ENCODE data around the gene OPTC.
A peak's percentile ranks its signal among the peaks of the same experiment; 100 is the strongest.

Gene OPTC

DNA sequence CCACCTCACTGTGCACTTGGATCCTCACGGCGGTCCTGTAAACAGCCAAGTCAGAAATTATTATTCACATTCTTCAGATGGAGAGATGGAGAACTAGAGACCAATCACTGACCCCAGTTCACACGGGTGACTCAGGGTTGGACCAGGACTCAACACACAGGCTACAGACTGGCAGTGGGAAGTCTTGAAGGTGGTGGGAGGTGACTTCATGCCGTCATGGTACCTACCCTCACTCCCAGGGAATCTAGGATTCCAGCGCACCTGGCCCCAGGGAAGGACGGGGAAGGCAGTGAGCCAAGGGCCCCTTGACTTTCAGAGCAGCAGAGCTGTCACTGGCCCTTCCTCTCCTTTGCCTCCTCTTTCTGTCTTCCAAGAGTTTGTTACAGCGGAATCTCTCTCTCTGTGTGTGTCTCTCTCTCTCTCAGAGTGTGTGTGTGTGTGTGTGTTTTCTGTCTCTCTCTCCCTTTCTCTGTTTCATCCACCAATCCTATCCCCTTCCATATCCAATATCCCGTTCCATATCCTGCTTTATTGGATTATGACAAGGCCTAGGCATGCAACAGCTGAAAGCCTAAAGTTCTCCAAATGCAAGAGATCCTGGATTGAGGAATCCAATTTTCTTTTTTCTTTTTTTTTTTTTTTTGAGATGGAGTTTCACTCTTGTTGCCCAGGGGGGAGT is 11.7 kb downstream of the OPTC start:
- Histone ChIP-seq H3K27me3 (ENCODE audit: insufficient read depth, low read length) (peaks cover 5% of the 10 kb centered on the region), H3K4me3 (ENCODE audit: low read length) (no peak overlapping the region), H3K36me3 (ENCODE audit: insufficient read depth, low read length) (no peaks in the 10 kb centered on the region), H3K9me3 (ENCODE audit: low read length) (no peaks in the 10 kb centered on the region), H2AFZ (ENCODE audit: low read depth, low read length) (no peak overlapping the region), H3K4me1 (ENCODE audit: insufficient read depth, low read length) (peaks cover 29% of the 10 kb centered on the region)

DNA sequence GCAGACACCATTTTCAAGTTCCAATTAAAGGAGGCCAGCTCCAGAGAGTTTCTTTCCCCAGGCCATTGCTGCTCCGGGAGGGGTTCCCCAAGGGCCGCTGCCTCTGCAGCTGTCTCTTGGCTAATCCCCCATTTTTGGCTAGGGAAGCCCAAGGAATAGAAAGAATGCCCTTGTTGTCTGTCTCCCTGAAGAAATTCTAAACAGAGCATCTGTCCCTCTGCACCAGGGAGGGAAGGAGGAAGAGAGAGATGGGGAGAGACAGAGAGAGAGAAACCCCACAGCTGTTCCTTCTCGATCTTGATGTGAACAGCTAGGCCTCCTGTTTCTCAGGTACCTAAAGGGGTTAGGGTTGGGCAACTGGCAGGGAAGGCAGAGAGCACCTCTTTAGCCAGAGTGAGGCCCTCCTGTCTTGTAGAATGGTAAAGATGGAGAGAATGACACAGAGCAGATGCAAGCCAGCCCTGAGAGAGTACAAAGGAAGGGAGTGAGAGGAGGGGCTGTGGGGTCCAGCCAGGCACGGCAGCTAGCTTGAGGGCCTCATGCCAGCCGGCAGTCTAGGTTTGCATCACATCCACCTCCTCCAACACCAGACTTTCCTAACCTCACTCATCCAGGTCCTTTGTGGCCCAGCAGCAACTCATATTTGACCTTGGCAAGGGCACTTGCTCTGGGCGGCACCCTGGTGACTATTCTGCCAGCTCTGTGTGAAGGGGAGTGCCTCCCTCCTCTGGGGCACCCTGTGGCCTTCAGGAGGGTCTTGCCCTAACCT is 13.1 kb downstream of the OPTC start:
- H3K36me3 ChIP-seq (ENCODE audit: insufficient read depth, low read length) = no peaks in the 10 kb centered on the region
- no peaks in the 10 kb centered on the region for H3K9me3 ChIP-seq (ENCODE audit: low read length)
- no peak overlapping the region for H2AFZ ChIP-seq (ENCODE audit: low read depth, low read length)
- H3K27me3 ChIP-seq (ENCODE audit: insufficient read depth, low read length) = peaks cover 5% of the 10 kb centered on the region
- H3K4me1 ChIP-seq (ENCODE audit: insufficient read depth, low read length) = peaks cover 29% of the 10 kb centered on the region
- H3K4me3 ChIP-seq (ENCODE audit: low read length) = no peak overlapping the region

DNA sequence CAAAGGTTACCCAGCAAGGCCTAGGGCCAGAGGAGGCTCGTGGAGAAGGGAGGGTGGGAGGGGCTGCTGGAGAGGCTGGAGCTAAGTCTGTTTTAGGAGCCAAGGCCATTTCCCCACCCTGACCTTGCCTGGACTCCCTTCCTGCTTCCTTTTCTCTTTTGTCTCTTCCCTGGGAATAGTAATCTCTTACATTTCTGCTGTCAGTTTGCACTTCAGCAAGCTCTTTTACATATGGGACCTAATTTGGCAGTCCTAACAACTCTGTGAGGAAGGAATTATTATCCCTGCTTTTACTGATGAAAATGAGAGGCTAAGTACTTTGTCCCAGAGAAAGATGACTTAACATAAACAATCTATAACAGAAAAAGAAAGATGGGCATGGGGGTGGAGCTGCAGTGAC is 13.8 kb downstream of the OPTC start:
- peak overlapping the region; percentile 4 for H2AFZ ChIP-seq (ENCODE audit: low read depth, low read length)
- H3K4me3 ChIP-seq (ENCODE audit: low read length) = no peak overlapping the region

DNA sequence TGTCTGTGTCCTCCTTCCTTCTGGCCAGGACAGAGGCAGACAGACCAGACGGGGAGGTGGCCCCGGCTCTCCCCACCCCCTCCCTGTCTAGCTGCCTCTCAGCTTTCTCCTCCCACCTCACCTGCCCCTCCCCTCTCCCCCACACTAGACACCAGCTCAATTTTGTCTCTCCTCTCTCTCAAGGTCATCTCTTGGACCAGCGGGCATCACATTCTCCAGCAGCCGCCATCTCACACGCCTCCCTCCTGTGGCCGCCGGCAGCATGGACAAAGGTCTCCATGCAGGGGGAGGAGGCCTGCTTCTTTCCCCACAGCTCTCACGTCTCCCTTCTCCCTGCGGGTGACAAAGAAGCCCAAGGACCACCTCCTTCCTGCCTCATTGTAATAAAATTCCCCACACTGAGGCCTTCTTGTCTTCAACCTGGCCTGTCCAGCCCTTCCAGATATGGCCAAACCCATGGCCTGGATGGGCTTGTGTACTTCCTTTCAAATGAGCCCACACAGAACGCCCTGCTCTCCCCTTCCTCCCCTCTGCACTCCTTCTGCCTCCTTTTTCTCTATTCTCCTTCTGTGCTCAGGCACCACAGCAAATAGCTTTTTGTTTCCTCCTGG is 14.6 kb downstream of the OPTC start:
- H2AFZ ChIP-seq (ENCODE audit: low read depth, low read length) = peak overlapping the region; percentile 4
- H3K36me3 ChIP-seq (ENCODE audit: insufficient read depth, low read length) = no peaks in the 10 kb centered on the region
- H3K27me3 ChIP-seq (ENCODE audit: insufficient read depth, low read length) = peaks cover under 1% of the 10 kb centered on the region
- no peaks in the 10 kb centered on the region for H3K9me3 ChIP-seq (ENCODE audit: low read length)
- peaks cover 43% of the 10 kb centered on the region for H3K4me1 ChIP-seq (ENCODE audit: insufficient read depth, low read length)
- no peak overlapping the region for H3K4me3 ChIP-seq (ENCODE audit: low read length)

More for the DNA sequence above, 13.8 kb downstream of the OPTC start:
- Histone ChIP-seq H3K27me3 (ENCODE audit: insufficient read depth, low read length) (peaks cover 5% of the 10 kb centered on the region), H3K4me1 (ENCODE audit: insufficient read depth, low read length) (peaks cover 35% of the 10 kb centered on the region), H3K9me3 (ENCODE audit: low read length) (no peaks in the 10 kb centered on the region), H3K36me3 (ENCODE audit: insufficient read depth, low read length) (no peaks in the 10 kb centered on the region)

DNA sequence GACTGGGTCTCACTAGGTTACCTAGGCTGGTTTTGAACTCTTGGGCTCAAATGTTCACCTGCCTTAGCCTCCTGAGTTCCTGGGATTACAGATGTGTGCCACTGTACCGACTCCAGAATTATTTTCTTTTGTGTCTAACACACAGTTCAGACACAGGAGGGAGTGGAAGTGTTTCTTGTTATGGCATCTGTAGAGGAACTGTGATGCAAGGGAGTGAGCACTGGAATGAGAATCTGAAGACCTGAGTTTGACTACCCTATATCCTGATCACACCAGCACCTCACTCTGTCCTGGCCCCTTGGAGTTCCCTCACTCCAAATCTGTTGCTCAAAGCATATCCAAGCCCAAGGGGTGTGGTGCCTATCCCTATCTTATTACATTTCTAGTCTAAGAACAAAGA is 15.2 kb downstream of the OPTC start:
- peaks cover 49% of the 10 kb centered on the region for H3K4me1 ChIP-seq (ENCODE audit: insufficient read depth, low read length)
- H3K36me3 ChIP-seq (ENCODE audit: insufficient read depth, low read length) = no peaks in the 10 kb centered on the region
- no peak overlapping the region for H3K4me3 ChIP-seq (ENCODE audit: low read length)
- no peaks in the 10 kb centered on the region for H3K9me3 ChIP-seq (ENCODE audit: low read length)
- peak overlapping the region; percentile 4 for H2AFZ ChIP-seq (ENCODE audit: low read depth, low read length)
- no peaks in the 10 kb centered on the region for H3K27me3 ChIP-seq (ENCODE audit: insufficient read depth, low read length)

DNA sequence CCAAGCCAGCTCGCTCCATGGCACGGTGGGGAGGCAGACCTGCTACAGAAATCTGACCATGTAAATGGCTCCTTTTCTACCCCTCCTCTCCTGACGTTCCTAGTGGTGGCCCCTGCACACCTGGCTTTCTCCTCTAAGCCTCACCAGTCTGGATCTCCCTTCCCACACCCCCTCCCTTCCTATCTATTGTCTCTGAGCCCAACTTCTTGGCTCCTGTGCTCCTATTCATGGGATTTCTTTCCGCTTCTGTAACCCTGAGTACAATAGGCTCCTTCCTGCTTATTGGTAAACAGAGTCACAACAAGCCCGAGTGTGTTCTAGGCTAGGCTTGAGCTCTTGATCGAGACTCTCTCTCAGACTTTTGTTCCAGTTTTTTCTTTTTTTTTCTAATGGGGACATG is 17.6 kb downstream of the OPTC start:
- Histone ChIP-seq H3K36me3 (ENCODE audit: insufficient read depth, low read length) (no peaks in the 10 kb centered on the region), H3K4me1 (ENCODE audit: insufficient read depth, low read length) (peaks cover 66% of the 10 kb centered on the region), H3K4me3 (ENCODE audit: low read length) (no peak overlapping the region), H3K9me3 (ENCODE audit: low read length) (no peaks in the 10 kb centered on the region), H2AFZ (ENCODE audit: low read depth, low read length) (no peak overlapping the region), H3K27me3 (ENCODE audit: insufficient read depth, low read length) (no peaks in the 10 kb centered on the region)

DNA sequence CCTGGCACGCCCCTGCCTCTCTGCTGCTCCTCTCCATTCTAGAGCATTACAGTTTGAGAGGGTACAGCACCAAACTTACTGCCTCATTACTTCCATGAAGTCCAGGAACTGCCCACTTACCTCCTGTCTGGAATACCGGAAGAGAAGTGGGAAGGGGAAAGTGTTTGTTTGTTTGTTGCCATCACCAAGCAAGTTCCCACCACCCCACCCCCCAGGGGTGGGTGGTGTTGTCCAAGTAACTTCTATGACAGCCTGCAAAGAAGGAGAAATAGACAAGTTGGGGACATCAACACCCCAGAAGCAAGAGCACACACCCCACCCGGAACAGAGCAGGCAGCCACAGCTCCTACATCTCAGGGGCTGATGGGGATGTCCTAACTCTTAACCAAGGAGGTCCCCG is 18.0 kb downstream of the OPTC start:
- no peak overlapping the region for H2AFZ ChIP-seq (ENCODE audit: low read depth, low read length)
- H3K36me3 ChIP-seq (ENCODE audit: insufficient read depth, low read length) = no peaks in the 10 kb centered on the region
- H3K4me3 ChIP-seq (ENCODE audit: low read length) = no peak overlapping the region
- no peaks in the 10 kb centered on the region for H3K9me3 ChIP-seq (ENCODE audit: low read length)
- peaks cover 66% of the 10 kb centered on the region for H3K4me1 ChIP-seq (ENCODE audit: insufficient read depth, low read length)
- H3K27me3 ChIP-seq (ENCODE audit: insufficient read depth, low read length) = no peaks in the 10 kb centered on the region

DNA sequence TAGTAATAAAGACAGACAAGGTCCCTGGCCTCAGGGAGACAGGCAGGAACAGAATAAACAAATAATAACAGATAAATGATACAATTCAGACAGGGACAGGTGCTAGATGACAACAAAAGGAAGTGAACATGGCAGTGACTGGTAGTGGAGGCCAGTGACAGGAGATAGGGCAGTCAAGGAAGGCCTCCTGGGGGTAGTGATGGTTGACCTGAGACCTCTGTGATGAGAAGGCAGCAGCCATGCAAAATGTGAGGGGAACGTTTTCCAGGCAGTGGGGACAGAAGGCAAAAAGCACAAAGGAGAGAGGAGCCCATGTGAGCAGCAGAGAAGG is 18.5 kb downstream of the OPTC start:
- no peaks in the 10 kb centered on the region for H3K9me3 ChIP-seq (ENCODE audit: low read length)
- H3K4me3 ChIP-seq (ENCODE audit: low read length) = no peak overlapping the region
- no peaks in the 10 kb centered on the region for H3K36me3 ChIP-seq (ENCODE audit: insufficient read depth, low read length)
- no peaks in the 10 kb centered on the region for H3K27me3 ChIP-seq (ENCODE audit: insufficient read depth, low read length)
- peaks cover 66% of the 10 kb centered on the region for H3K4me1 ChIP-seq (ENCODE audit: insufficient read depth, low read length)
- no peak overlapping the region for H2AFZ ChIP-seq (ENCODE audit: low read depth, low read length)

DNA sequence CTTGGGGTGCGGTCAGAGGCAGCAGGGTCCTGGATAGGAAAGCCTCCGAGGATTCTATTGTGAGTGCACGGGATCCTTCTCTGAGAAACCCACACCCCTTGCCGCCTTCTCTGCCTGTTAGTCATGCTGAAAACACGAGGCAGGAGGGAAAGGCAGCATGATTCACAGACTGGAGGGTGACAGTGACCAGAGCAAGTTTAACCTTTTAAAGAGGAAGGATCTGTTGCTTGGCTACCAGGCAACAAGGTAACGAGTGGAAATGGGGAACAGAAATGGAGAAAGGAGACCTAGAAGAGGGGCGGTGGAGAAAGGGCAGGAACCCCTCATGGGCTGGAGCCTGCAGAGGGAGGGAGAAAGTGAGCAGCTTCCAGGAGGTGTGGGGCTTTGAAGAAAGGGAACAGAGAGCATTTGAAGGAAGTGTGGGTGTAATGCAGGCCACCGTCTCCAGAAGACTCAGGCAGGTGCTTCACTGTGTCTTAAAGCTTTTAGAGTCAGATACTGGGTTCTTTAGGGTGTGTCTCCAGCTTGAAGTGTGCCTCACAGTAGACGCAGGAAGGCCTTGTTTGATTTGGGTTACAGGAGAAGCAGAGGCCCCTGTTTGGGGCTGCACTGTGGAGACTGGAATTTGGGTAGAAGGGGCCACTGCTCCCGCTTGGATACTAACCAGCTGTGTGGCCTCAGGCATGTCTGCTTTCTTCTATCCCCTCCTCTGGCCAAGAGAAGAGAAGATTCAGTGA is 19.1 kb downstream of the OPTC start:
- Histone ChIP-seq H3K9me3 (ENCODE audit: low read length) (no peaks in the 10 kb centered on the region), H3K4me1 (ENCODE audit: insufficient read depth, low read length) (peaks cover 64% of the 10 kb centered on the region), H3K36me3 (ENCODE audit: insufficient read depth, low read length) (no peaks in the 10 kb centered on the region), H2AFZ (ENCODE audit: low read depth, low read length) (no peak overlapping the region), H3K4me3 (ENCODE audit: low read length) (no peak overlapping the region), H3K27me3 (ENCODE audit: insufficient read depth, low read length) (no peaks in the 10 kb centered on the region)

DNA sequence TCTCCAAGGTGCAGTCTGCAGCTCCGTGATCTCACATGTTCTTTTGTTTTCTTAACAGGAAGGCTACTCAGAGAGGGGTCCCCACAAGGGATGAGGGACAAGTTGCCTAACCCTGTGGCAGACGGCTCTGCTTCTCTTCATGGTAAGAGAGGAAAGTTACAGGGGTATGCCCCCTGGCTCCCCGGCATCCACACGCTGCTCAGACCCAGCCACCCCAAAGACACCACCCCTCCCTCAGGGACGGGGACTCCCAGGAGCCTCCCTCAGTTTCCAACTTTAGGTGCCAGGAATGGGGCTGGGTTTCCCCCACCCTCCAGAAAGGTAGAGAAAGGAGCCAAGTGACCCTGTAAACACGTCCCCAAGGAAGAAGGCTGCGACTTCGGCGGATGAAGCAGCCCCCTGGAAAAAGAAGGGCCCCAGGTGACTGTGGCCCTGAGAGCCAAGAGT is 19.7 kb downstream of the OPTC start:
- Histone ChIP-seq H3K27me3 (ENCODE audit: insufficient read depth, low read length) (no peaks in the 10 kb centered on the region), H3K4me3 (ENCODE audit: low read length) (no peak overlapping the region), H3K4me1 (ENCODE audit: insufficient read depth, low read length) (peaks cover 58% of the 10 kb centered on the region), H3K36me3 (ENCODE audit: insufficient read depth, low read length) (no peaks in the 10 kb centered on the region), H3K9me3 (ENCODE audit: low read length) (no peaks in the 10 kb centered on the region), H2AFZ (ENCODE audit: low read depth, low read length) (no peak overlapping the region)

DNA sequence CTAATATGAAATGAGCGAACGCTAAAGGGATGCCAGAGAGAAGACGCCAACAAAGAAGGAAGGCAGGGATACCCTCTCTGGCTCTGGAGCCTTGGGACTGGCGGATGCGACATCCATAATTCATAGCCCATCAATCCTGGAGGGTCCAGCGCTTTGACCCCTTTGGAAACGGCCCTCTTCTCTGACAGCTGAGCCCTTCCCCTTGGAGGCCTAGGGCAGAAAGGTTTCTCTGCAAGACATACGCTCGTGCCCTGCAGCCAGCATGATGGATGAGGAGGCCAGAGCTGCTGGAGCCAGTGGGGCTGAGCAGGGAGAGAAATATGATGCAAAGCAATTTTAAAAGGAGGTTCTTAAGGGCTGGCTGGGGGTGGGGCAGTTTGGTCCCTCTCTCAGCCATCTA is 22.2 kb downstream of the OPTC start:
- peaks cover 63% of the 10 kb centered on the region for H3K4me1 ChIP-seq (ENCODE audit: insufficient read depth, low read length)
- no peaks in the 10 kb centered on the region for H3K36me3 ChIP-seq (ENCODE audit: insufficient read depth, low read length)
- no peak overlapping the region for H2AFZ ChIP-seq (ENCODE audit: low read depth, low read length)
- no peaks in the 10 kb centered on the region for H3K9me3 ChIP-seq (ENCODE audit: low read length)
- no peak overlapping the region for H3K4me3 ChIP-seq (ENCODE audit: low read length)
- no peaks in the 10 kb centered on the region for H3K27me3 ChIP-seq (ENCODE audit: insufficient read depth, low read length)

DNA sequence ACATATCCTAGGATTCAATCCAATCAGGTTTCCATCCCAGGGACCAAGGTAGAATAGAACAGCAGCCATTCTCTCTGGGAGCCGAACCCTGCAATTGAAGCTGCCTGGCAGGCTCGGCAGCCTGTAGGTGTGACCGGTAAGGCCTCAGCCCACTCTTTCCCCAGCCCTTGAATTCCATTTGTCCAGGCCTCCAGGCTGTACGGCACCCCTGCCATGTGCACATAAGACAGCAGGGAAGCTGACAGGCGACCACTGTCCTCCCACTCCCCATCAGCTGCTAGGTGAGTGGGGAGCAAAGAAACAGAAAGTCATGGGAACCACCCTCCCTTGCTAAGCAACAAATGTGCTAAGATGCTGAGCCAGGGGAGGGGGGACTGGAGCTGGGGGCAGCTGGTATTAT is 23.0 kb downstream of the OPTC start:
- Histone ChIP-seq H3K27me3 (ENCODE audit: insufficient read depth, low read length) (peaks cover 4% of the 10 kb centered on the region), H3K9me3 (ENCODE audit: low read length) (no peaks in the 10 kb centered on the region), H3K4me3 (ENCODE audit: low read length) (no peak overlapping the region), H3K36me3 (ENCODE audit: insufficient read depth, low read length) (no peaks in the 10 kb centered on the region), H2AFZ (ENCODE audit: low read depth, low read length) (no peak overlapping the region), H3K4me1 (ENCODE audit: insufficient read depth, low read length) (peaks cover 69% of the 10 kb centered on the region)

All from neuron (in vitro differentiated cells).